Measurements from ENCODE around the gene SMARCD3.

The SMARCD3 gene

GRCh38 chr7:151233804-151234203 lies 14.7 kb downstream of the SMARCD3 start:
- DNase-seq: no peak

- DNase-seq: peak; percentile 71
These were observed 15.4 kb downstream of the SMARCD3 start for GRCh38 chr7:151232917-151233701.

- peak; percentile 91 for DNase-seq
These were observed 16.2 kb downstream of the SMARCD3 start, which contains the start of gene CHPF2 for GRCh38 chr7:151232091-151232916. TSS of gene CHPF2 (plus strand) at chr7:151232483. CDS start at chr7:151234012, 1,529 bp downstream.

- DNase-seq: no peak
These were observed 17.4 kb downstream of the SMARCD3 start for GRCh38 chr7:151231080-151231479.

GRCh38 chr7:151229249-151229648 lies 19.2 kb downstream of the SMARCD3 start:
- no peak for DNase-seq

- no peak for DNase-seq
These were observed 20.2 kb downstream of the SMARCD3 start for GRCh38 chr7:151228024-151228866.

GRCh38 chr7:151226875-151227782 lies 21.4 kb downstream of the SMARCD3 start, which contains the start of gene ABCF2:
TSS of gene ABCF2 (minus strand) at chr7:151227205. CDS start at chr7:151226458, 747 bp downstream.
- peak; percentile 97 for DNase-seq

- DNase-seq: no peak
These were observed 22.0 kb downstream of the SMARCD3 start for GRCh38 chr7:151226560-151226874.

GRCh38 chr7:151225948-151226510 lies 22.5 kb downstream of the SMARCD3 start:
- no peak for DNase-seq

GRCh38 chr7:151223728-151224127 lies 24.8 kb downstream of the SMARCD3 start:
- DNase-seq: no peak

GRCh38 chr7:151218170-151218569 lies 30.3 kb downstream of the SMARCD3 start:
- no peak for DNase-seq

GRCh38 chr7:151215396-151215795 lies 33.1 kb downstream of the SMARCD3 start:
- DNase-seq: no peak

- no peak for DNase-seq
These were observed 34.7 kb downstream of the SMARCD3 start for GRCh38 chr7:151213826-151214225.

- DNase-seq: no peak
These were observed 35.9 kb downstream of the SMARCD3 start for GRCh38 chr7:151212626-151213025.

GRCh38 chr7:151211155-151211772 lies 37.2 kb downstream of the SMARCD3 start:
- no peak for DNase-seq

- DNase-seq: no peak
These were observed 38.2 kb downstream of the SMARCD3 start, which contains the start of gene H2BK1 for GRCh38 chr7:151210087-151210854. TSS of gene H2BK1 (minus strand) at chr7:151210488. CDS start at chr7:151210318, 170 bp downstream.

GRCh38 chr7:151209588-151209987 lies 38.9 kb downstream of the SMARCD3 start:
- DNase-seq: no peak

GRCh38 chr7:151208253-151208862 lies 40.1 kb downstream of the SMARCD3 start:
- DNase-seq: no peak

- no peak for DNase-seq
These were observed 40.7 kb downstream of the SMARCD3 start for GRCh38 chr7:151207804-151208203.

- DNase-seq: no peak
These were observed 41.2 kb downstream of the SMARCD3 start for GRCh38 chr7:151207315-151207714.
